ENCODE measurements around the gene OLFML1.

GRCh38 chr11:7442588-7443215 is 42.6 kb upstream of the OLFML1 start:
- TF ChIP-seq CTCF (IDR thresholded peaks at IDR 0.05) (peak; percentile 31 to 49 (median 36)), POLR2A (IDR thresholded peaks at IDR 0.05) (no peak)
